ENCODE data around the gene SEBOX.

- TF ChIP-seq ZNF274 (IDR thresholded peaks at IDR 0.05; ENCODE audit: low read depth, low read length) (no peak), YY1 (IDR thresholded peaks at IDR 0.05; ENCODE audit: insufficient read depth, insufficient read length) (no peak)
These were observed 40.9 kb upstream of the SEBOX start, which contains the start of gene SLC46A1 for GRCh38 chr17:28405632-28406472.

Data from NT2/D1 (cell line).